Right ventricle myocardium superior (tissue), 1 donor: ENCODE measurements around the gene GPALPP1. TPM values are rescaled to one million over a fixed set of nuclear protein-coding genes. Genes with fewer than 3 reads are reported as not detected.
A peak's percentile ranks its signal among the peaks of the same experiment; 100 is the strongest.
"Not testable (repeated sequence)": the region's sequence is repeated elsewhere in the genome, so short reads cannot be mapped to it uniquely, and the experiment has no call there.

Source experiments
- ATAC-seq: fragments of 200-7000 bp; cut with Tn5 transposase; one replicate; pipeline ENCODE4 v1.9.1; 2020; ENCODE audit warnings: mild to moderate bottlenecking; ENCODE audit not compliant: poor library complexity
- DNase-seq: peaks from one replicate; pipeline ENCODE4 v3.0.0-alpha.2; 2020
- intact Hi-C: fragments of 100-400 bp; cut with DNase I; formaldehyde crosslinking; loops from one replicate; pipeline ENCODE4 v1.11.2; 2022
- total RNA-seq: library from RNA; stranded (reverse); fragmentation: NEBNext Ultra II Directional; extraction: Animal tissue kit (Norgen Biotek cat#: 25700); gene quantifications from one replicate; pipeline ENCODE4 v1.2.1, GENCODE V29; 2021
- donor health status: DM: no; HTN: yes; CAD: no; lungs with severe emphysema.

Gene GPALPP1
- total RNA-seq, 1 donor from 2014 or later: 9.4 TPM

DNA sequence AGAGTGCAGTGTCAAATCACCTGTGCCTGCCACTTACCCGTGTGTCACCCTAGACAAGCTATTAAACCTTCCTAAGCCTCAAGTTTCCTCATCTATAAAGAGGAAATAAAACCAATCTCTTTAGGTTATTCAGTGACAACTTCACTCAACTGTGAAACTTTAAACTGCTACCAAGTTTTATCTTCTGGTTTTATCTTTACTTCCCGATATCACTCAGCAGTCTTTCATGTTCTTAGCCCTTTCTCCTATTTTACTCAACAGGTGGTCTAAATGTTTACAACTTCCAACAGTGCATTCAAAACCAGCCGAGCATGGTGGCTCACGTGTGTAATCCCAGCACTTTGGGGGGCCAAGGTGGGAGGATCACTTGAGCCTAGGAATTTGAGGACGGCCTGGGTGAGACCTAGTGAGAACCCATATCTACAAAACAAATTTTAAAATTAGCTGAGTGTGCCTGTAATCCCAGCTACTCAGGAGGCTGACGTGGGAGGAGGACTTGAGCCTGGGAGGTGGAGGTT, 59.6 kb downstream of the GPALPP1 start:
- no peak for DNase-seq
- no peak for ATAC-seq
- intact Hi-C loops: loop anchor here (5.0 kb wide), 1 partner anchor 233 kb away; no protein-coding TSS in a partner anchor

DNA sequence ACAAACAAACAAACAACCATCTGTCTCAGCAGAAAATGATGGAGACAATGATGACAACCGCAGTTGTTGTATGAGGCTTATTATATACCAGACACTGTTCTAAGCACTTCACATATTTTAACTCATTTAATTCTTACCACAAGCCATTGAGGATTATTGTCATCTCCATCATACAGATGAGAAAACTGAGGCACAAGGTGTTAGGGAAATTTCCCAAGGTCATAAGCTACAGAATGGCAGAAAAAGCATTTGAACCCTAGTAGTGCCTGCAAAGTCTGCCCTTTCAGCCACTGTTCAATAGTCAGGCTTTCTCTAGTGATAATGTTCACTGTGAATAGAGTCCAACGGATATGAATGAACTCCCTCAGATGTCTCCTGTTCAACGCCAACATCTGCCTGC, 60.1 kb downstream of the GPALPP1 start:
- DNase-seq (no peak), ATAC-seq (no peak)
- intact Hi-C loops: loop anchor here (5.0 kb wide), 1 partner anchor 233 kb away; no protein-coding TSS in a partner anchor

DNA sequence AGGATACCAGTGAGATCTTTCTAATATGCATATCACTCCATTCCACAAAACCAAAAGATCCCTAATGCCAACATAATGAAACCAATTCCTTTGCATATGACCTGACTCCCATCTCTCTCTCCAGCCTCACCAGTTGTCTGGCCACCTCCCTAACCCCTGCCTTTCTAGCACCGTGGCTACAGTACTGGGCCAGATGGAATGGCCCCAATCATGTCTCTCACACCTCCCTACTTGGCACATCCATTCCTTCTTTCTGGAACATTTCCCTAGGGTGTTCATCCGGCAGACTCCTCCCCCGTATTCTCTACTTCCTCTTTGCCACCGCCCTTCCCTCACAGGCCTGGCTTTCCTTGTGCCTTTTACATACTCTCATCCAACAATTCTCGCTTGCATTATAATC, 62.0 kb downstream of the GPALPP1 start:
- intact Hi-C loops: no loop called here
- DNase-seq: no peak

DNA sequence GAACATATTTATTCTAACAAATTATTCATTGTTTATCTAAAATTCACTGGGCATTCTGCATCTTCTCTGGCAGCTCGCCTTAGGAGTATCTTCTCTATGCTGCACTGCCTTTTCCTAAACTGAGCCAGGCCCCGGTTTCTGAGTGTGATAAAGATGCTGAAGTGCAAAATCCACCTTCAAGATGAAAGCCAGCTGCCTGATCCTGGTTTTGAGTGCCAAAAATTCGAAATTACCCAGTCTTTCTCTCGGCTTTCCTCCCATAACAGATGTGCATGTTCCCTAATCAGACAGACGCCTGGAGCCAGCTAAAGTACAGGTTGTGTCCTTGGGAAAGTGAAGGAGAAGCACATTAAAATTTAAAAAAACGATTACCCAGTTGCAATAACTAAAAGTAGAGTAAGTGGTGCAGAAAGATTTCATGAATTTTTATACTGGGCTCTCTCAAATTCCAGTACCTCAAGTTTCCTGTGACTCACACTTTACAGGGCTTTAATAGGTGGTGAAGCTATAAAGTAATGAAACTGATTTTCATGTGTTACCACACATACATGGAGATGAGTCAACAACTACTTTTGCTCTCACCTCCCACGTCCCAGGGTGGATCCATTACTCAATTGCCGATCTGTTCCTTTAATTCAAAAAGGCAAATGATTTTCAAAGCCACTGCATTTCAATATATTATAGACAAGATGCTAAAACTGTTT, 66.0 kb downstream of the GPALPP1 start:
- intact Hi-C loops: no loop called here
- ATAC-seq: no peak
- no peak for DNase-seq

More for the DNA sequence above, 62.0 kb downstream of the GPALPP1 start:
- peak; percentile 37 for ATAC-seq

DNA sequence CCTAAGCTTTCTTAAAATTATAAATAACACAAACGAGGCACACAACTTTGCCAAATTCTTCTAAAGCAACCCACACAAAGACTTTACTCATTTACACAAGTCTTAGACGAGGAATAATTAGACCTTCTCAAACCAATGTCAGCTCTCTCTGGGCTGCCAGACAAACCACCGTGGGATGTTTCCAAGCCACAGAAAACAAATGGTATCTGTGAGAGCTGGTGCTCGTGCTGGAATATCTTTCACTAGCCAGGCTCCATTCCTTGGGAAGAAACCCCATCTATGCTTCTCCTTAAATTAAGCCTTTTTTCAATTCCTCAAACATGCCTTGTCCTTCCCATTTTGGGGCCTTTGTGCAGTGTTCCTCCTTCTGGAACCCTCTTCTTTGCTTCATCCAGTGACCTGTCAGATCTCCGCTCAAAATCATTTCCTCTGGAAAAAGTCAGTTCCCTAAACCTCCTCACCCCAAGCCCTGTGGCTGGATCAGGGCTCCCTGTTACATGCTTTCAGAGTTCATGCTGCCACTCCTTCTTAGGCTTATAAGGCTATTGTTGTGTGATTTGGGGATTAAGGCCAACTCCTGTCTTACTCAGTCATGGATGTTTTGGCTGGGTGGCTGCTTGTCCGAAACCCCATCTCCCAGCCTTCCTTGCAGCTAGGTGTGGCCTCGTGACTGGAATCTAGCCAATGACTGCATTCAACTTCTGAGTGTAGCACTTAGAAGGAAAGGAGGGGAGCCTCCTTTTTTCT, 66.7 kb downstream of the GPALPP1 start:
- DNase-seq: no peak
- intact Hi-C loops: no loop called here
- peak; percentile 15 for ATAC-seq

DNA sequence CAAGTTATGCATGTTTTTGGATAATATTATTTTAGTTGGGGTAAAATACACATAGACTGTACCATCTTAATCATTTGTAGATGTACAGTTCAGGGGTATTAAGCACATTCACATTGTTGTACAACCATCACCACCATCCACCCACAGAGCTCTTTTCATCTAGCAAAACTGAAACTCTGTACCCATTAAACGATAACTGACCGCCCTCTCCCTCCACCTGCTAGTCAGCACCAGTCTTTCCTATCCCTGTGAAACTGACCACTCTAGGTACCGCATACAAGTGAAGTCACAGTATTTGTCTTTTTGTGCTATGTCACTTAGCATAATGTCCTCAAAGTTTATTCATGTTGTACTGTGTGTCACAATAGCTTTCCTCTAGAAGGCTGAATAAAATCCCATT, 70.7 kb downstream of the GPALPP1 start:
- DNase-seq (no peak), ATAC-seq (no peak)
- intact Hi-C loops: no loop called here

DNA sequence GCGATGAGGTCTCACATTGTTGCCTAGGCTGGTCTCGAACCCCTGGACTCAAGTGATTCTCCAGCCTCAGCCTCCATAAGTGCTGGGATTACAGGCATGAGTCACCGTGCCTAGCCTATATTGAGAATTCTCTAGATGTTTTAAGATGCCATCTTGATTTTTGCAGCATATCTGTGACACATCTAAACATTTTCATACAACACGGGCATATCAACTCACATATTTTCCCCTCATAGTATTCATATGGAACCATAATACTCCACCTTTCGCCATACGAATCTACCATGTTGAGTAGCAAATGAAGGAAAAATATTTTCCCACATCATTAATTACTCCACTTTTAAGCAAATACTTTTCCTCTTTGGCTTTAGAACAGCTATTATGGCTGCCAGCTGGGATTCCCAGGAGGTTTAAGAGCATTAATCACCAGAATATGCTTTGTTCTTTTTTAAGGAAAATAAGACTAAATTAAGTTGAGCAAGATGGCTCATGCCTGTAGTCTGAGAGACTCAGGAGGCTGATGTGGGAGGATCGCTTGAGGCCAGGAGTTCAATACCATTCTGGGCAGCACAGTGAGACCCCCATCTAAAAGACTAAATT, 74.0 kb downstream of the GPALPP1 start:
- DNase-seq (no peak), ATAC-seq (no peak)
- intact Hi-C loops: no loop called here

DNA sequence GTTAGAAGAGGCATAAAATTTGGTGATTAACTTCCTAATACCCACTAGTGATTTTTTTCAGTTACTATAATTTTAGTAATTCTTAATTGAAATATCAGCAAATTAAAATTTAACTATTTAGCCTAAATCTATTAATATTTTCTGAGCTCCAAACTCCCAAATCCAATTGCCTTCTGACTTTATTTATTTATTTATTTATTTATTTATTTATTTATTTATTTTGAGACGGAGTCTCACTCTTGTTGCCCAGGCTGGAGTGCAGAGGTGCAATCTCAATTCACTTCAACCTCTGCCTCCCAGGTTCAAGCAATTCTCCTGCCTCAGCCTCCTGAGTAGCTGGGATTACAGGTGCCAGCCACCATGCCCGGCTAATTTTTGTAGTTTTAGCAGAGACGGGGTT, 74.6 kb downstream of the GPALPP1 start:
- intact Hi-C loops, DNase-seq, ATAC-seq: not testable (repeated sequence)

DNA sequence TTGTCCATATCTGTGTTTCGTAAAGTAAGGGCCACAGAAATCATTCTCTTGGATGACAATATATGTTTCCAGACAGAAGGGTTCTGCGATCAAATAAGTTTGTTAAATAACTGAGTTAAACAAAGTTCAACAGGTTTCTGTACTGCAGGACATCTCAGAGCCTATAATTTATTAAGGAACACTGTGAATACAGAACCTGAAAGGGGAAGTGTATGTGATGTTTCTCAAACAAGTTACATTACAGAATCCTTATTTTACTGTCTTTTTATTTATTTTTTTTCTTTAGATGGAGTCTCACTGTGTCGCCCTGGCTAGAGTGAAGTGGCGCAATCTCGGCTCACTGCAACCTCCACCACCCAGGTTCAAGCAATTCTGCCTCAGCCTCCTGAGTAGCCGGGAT, 75.6 kb downstream of the GPALPP1 start:
- no peak for DNase-seq
- ATAC-seq: no peak
- intact Hi-C loops: no loop called here

DNA sequence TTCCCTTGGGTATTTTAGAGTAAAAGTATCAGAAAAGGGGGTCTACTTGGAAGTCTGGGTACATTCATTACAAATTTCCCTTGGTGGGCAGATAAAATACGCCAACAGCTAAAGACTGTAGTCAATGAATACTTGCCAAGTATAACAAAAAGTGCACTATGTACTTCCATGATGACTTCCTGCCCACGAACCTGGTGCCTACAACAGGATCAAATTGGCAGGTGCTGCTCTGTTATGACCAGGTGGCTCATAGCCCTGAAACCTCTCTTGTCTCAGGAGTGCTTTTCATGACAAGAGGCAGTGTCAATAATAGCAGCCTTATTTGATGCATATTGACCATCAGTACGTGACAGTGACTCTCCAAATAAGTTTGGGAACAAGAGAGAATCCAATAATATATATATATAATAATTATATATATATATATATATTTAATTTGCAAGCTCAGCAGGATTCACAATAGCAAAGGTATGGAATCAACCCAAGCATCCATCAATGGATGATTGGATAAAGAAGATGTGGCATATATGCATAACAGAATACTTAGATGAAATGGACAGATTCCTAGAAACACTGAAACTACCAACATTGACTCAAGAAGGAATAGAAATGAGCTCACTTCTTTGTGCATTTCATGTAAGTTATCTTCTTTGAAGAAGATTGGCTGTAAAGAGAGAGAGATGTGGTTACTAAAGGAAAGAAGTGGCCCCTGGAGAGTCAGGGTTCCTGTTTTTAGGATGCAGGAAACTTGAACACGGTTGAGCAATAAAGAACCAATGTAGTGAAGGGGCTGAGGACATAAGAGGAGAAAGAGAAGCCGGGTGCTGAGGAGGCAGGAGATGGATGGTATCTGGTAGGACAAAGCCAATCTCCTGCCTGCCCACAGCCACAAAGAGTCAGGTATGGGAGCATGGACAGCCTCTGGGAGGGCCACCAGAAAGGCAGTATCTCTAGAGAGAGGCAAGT, 79.0 kb downstream of the GPALPP1 start:
- no peak for ATAC-seq
- intact Hi-C loops: no loop called here
- DNase-seq: no peak

DNA sequence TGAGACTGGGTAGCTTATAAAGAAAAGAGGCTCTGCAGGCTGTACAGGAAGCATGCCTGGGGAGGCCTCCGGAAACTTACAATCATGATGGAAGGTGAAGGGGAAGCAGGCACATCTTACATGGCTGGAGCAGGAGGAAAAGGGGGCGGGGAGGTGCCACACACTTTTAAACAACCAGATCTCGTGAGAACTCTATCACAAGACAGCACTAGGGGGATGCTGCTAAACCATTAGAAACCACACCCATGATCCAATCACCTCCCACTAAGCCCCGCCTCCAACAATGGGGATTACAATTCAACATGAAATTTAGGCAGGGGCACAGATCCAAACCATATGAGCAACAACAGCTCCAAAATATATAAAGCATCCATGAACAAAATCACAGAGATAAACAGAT, 84.5 kb downstream of the GPALPP1 start:
- intact Hi-C loops: no loop called here
- ATAC-seq: no peak
- no peak for DNase-seq

DNA sequence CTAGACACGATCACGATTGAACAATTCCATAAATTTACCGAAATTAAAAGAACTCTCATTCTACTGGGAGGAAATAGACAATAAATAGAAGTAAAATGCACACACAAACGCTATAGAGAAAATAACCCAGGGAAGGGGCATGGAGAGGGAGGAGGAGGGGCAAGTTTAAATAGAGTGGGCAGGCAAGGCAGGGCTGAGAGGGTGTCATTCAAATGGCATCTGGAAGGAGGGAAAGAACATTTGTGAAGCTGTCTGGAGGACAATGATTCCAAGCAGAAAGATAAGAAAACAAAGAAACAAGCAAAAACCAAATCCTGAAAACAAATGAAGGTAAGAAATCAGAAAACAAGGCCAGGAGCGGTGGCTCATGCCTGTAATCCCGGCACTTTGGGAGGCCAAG, 85.4 kb downstream of the GPALPP1 start:
- DNase-seq (no peak), ATAC-seq (no peak)
- intact Hi-C loops: no loop called here

DNA sequence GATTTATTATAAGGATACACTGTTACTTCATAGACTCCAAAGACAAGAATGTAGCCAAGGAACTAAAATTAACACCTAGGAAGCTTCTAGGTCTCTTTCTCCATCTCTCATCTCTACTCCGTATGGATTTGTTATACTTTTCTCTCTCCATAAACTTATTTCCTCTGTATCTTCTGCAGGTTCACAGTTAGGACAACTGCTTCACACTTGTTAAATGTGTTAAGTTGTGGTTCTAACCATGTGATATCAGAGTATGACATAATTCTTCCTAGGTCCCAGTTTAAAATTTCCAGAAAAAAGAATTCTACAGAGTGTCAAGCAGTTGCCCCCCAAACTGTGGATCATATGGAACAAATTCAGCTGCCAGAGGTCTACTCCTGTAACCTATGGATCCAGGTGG, 88.7 kb downstream of the GPALPP1 start:
- intact Hi-C loops: no loop called here
- no peak for DNase-seq
- no peak for ATAC-seq

Other genes with a start within 250 kb of the GPALPP1 start
- gene NUFIP1, start 67 bp upstream of the GPALPP1 start, total RNA-seq: 2.6 TPM
- gene GTF2F2, start 131.0 kb downstream of the GPALPP1 start, total RNA-seq: 22.3 TPM
- gene KCTD4, start 211.5 kb downstream of the GPALPP1 start, total RNA-seq: not detected